NOMO-1 treated with DMSO at 0.1 percent for 48 hours (cell line): ENCODE measurements around the gene KDM1B.
"Not testable (repeated sequence)": the region's sequence is repeated elsewhere in the genome, so short reads cannot be mapped to it uniquely, and the experiment has no call there.

Experiments
- DNase-seq: peaks from one replicate; lab custom pipeline; 2025; ENCODE audit not compliant: unreplicated experiment; lab: John Stamatoyannopoulos, UW

Gene KDM1B

DNA sequence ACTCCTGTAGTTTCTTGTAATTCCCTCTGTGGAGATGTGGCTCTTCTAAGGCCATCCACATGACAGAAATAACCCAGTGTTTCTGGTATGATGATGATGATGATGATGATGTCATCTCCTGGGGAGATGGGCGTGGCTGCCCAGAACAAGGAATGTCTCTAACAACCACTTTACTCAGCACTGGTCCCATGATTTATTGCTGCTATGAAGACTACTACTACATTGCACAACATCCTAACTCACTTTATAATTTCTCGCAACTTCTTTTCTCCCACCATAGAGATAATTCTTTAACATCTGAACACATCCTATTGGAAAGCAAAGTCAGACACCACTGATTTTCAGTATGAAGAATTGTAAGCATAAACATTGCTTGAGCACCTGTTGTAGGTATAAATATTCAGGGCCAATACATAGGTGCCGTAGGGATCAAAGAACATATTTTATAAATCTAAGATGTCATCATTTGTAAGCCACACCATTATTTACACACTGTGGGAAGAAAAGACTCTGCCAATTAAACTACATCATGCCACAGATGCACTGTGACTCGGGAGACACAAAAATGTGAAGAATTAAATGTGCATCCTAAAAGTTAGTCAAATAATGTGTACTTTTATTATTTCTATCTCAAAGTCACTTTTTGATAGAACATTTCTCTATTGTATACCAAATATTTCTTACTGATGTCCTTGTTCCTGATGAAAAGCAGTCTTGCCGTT is 6.8 kb upstream of the KDM1B start:
- DNase-seq: peak; percentile 78

DNA sequence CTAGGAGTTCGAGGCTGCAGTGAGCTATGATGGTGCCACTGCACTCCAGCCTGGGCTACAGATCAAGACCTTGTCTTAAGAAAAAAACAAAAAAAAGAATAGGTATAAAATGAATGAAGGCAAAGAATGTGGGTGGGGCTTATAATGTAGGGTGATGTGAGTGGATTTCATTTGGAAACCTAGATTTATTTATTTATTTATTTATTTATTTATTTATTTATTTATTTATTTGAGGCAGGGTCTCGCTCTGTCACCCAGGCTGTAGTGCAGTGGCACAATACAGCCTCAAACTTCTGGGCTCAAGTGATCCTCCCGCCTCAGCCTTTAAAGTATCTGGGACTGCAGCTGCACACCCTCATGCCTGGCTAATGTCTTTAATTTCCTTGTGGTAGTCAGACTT is 3.8 kb upstream of the KDM1B start:
- DNase-seq: not testable (repeated sequence)

DNA sequence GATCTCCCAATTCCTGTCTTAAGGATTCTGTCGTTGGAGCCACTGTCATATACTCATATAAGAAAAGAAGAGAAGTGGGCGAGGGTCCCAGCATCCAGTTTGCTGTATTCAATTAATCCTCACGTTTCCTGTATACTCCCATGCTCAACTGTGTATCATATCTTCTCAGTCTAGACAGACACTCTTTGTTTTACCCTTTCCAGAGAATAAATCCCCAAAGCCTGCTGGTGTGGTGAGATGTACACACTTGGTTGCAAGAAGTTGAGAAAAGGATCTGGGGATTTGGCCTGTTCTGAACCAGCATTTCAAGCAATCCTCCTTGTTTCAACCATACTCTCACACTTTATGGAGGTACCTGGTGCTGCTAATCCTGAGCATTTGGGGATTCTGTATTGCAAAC is 3.4 kb upstream of the KDM1B start:
- DNase-seq: no peak

DNA sequence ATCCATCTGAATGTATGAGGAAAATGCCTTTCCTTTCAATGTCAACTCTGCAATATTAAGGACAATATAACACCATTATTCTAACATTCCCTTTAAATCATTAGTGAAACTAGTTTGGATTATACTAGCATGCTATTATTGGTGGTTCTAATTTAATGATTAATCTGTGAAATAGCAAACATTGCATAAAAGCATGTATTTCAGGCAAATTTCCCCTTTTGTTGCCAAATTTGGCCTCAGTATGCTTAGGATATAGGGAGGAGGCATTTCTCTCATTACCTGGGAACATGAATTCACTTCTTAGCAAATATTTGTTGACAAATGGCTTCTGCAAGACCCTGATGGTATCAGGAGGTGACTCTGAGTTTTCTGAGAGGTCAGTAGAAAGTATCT is 1.9 kb upstream of the KDM1B start:
- no peak for DNase-seq

DNA sequence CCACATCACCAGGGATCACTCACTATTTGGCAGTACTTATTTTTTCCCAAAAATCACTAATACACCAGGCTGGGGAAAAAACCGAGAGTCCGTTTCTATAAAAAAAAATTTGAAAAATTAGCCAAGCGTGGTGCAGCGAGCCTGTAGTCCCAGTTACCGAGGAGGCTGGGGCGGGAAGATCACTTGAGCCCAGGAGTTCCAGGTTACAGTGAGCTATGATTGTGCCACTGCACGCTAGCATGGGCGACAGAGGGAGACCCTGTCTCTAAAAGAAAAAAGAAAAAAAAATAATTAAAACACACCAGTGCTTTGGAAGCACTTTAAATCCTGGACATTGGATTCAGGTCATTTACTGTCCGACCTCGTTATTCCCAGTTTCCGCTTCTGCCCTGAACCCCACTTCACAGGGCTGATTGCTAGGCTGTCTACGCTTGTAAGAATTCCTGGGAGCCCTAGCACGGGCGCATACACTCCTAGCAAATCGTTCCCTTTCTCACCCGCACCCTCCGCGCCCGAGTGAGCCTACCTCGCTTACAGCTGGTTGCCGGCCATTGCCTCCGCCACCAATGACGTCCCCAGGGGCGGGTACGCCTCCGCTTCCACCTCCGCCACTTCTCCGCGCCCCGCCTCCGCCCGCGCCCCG is 594 bp upstream of the KDM1B start, which contains the start of gene TPMT:
Gene TPMT (minus strand): TSS at position 571 of the 643 bp plus-strand sequence. CDS start 5,950 bp downstream, outside the sequence.
- DNase-seq: peak; percentile 95

DNA sequence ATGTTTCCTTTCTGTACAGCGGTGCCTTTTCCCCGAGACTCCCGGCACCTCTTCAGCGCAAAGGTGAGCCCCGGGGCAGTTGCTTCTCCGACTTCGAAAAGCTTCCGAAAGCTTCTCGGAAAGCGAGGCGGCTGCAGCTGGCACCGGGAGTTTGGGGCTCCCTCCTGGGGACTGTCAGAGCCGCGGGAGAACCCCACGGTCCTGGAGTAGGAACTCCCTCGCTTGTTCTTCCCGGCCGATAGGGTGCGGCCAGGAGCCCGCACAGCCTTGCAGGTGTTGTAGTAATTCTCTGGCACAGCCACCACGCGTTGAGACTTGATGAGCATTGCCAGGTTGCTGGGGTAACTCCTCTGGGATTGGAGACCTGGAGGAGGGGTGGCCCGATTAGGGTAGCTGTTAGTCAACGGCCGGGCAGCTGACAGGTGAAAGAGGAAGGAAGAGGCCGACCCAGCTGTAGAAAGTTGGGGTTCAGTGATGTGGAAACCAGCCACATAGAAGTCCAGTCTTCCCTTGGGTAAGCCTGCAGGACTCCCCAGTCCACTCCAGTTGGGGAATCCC is 721 bp downstream of the KDM1B start:
- DNase-seq: peak; percentile 41

DNA sequence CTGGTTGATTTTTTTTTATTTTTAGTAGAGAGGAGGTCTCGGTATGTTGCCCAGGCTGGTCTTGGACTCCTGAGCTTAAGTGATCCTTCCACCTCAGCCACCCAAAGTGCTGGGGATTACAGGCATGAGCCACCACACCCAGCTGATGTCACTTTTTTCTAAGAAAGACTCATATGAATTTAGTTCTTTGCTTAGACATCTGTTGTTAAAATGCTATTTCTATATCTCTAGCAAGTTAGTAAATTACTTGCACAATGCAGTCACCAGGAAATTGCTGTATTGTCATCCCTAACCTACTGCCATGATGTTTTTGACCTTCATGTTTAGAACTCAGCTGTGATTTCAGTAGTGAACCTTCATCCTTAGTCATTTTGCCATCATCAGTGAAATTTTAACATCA is 5.7 kb downstream of the KDM1B start:
- DNase-seq: no peak

DNA sequence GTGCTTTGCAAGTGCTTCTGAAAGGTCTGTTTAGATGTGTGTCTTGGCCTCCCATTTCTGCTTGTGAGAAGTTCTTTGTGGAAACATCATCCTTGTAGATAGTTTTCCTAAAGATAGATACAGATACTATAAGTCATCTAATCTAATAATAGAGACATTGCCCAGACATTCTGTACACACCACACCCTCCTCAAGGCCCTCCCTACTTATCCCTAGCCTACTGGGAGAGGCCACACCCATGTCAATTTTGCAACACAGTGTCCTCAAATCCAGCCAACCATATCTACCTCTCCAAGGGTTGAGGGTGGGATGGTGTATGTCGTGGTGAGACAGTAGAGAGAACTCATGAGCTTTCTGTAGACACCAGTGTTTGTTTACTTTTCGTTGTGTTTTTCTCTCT is 6.2 kb downstream of the KDM1B start:
- no peak for DNase-seq

DNA sequence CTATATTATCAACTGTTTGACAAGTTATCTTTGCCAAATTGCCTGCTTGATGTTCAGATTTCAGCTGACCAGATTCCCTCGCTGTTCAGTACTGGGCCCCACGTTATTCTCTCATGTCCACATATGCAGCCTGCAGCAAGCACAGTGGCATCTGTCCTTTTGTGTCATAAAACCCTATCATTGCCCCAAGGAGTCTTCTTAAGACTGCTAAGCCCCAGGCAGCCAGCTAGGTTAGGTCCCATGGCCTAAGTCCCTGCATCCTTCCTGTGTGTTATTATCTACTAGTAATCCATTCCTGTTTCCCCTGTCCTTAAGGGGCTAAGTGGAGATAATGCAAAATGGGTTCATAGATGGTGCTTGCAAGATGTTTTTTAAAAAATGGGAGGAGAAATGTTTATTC is 7.2 kb downstream of the KDM1B start:
- no peak for DNase-seq

DNA sequence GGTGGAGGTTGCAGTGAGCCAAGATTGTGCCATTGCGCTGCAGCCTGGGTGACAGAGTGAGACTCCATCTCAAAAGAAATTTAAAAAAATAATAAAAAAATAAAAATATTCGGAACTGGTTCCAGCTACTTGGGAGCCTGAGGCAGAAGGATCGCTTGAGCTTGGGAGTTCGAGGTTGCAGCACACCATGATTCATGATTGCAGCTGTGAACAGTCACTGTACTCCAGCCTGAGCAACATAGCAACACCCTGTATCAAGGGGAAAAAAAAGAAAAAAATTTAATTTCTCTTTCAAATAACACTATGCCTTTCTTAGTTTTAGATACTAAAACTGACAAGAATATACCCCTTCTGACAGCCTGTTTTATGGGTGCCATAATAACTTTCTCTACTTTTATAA is 10.5 kb downstream of the KDM1B start:
- no peak for DNase-seq

DNA sequence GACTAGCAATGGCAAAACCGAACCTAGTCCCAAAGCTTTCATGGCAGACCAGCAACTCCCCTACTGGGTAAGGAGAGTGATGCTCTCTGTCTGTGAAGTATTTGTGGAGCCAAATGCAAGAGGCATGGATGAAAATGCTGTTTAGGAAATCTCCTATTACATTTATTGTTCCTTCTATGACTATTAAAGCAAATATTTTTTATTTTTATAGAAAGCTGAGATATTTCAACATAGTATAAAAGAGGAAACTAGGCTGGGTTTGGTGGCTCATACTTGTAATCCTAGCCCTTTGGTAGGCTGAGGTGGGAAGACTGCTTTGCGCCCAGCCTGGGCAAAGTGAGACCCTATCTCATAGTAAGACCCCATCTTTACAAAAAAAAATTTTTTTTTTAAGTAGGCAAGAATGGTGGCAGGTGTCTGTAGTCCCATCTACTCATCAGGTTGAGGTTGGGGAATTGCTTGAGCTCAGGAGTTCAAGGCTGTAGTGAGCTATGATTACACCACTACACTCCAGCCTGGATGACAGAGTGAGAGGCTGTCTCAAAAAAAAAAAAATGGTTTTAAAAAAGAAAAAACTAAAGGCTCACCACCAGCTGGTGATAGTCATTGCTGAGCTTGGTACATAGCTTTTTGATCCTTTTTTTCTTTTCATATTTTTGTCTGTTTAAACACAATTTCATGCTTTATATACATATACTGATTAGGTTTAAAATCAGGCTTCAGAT is 11.3 kb downstream of the KDM1B start:
- DNase-seq: peak; percentile 34

DNA sequence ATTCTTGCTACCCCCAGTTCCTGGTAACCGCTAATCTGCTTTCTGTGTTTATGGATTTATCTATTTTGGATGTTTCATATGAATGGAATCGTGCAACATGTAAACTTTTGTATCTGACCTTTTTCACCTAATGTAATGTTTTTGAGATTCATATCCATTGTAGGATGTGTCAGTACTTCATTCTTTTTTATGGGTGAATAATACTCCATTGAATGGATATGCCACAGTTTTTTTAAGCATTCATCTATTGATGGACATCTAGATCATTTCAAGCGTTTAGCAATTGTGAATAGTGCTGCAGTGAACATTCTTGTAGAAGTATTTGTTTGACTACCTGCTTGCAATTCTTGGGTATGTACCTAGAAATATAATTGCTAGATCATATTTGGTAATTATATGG is 13.0 kb downstream of the KDM1B start:
- no peak for DNase-seq

DNA sequence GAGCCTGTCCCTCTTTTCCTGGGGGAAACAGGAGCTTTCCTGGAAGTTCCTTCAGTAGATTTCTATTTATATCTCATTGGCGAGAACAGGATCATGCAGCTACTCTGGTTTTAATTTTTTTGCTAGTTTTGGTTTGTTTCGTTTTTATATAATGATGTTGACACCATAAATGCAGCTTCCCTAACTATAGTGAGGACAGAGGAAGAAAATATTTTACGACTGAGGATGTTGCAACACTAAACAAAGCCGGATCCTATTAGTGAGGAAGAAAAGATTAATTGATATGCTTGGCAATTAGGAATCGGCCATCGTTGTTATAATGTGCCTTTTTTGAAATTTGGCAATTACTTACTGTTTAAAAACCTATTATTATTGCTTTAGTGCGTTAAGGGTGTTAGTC is 16.6 kb downstream of the KDM1B start:
- peak; percentile 76 for DNase-seq

DNA sequence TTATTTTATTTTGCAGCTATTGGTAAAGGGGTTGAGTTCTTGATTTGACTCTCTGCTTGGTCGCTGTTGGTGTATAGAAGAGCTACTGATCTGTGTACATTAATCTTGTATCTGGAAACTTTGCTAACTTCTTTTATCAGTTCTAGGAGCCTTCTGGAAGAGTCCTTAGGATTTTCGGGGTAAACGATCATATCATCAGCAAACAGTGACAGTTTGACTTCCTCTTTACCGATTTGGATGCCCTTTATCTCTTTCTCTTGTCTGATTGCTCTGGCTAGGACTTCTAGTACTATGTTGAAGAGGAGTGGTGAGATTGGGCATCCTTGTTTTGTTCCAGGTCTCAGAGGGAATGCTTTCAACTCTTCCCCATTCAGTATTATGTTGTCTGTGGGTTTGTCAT is 21.0 kb downstream of the KDM1B start:
- not testable (repeated sequence) for DNase-seq

DNA sequence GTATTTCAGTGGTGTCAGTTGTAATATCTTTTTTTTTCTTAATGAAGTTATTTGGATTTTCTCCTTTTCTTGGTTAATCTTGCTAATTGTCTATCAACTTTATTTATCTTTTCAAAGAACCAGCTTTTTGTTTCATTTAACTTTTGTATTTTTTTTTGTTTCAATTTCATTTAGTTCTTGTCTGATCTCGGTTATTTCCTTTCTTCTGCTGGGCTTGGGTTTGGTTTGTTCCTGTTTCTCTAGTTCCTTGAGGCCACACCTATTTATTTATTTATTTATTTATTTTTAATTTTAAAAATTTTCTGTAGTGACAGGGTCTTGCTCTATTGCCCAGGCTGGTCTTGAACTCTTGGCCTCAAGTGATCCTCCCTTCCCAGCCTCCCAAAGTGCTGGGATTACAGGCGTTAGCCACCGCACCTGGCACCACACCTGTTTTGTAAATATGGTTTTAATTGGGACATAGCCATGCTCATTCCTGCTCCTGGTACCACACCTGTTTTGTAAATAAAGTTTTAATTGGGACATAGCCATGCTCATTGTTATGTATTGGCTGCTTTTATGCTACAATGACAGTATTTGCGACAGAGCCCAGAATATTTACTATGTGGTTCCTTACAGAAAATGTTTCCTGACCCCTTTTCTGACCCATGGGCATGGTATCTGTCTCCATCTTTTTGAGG is 22.2 kb downstream of the KDM1B start:
- DNase-seq: no peak

DNA sequence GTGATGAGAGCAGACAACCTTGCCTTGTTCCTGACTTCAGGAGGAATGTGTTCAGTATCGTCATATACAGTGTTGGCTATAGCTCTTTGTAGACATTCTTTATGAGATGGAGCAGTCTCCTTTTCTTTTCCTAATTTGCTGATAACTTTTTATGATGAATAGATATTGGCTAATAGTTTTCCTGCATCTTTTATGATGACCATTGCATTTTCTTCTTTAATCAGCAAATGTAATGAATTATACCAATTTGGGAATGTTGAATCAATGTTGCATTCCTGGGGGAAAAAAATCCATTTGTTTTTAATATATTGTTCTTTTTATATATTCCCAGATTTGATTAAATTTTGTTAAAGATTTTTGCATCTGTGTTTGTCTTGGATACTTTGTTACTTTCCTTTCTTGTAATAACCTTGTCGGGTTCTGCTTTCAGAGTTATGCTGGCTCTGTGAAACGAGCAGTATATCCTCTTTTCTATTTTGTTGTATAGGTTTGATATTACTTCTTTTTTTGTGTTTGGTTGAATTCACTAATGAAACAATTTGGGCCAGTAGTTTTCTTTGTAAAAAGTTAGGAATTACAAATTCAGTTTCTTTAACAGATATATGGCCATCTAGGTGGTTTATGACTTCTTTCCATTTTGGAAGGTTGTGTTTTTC is 23.9 kb downstream of the KDM1B start:
- DNase-seq: peak; percentile 0

DNA sequence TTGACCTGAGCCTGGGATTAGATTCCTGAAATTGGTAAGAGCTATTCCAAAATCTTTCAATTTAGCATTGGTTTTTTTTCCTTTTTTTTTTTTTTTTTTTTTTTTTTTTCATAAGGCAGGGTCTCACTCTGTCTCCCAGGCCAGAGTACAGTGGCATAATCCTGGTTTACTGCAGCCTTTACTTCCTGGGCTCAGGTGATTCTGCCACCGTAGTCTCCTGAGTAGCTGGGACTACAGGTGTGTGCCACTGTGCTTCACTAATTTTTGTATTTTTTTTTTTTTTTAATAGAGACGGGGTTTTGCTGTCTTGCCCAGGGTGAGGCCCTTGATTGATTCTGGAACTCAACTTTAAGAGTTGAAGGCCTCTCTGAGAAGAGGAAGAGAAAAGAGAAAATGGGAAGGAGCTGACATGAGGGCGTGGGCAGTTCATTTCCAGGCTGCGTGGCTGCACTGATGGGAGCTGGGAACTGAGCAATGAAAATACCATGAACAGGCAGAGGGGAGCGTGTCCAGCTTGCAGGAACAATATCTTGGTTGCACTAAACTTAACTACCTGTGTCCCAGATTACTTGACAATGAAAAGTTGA is 24.6 kb downstream of the KDM1B start:
- DNase-seq: peak; percentile 53

DNA sequence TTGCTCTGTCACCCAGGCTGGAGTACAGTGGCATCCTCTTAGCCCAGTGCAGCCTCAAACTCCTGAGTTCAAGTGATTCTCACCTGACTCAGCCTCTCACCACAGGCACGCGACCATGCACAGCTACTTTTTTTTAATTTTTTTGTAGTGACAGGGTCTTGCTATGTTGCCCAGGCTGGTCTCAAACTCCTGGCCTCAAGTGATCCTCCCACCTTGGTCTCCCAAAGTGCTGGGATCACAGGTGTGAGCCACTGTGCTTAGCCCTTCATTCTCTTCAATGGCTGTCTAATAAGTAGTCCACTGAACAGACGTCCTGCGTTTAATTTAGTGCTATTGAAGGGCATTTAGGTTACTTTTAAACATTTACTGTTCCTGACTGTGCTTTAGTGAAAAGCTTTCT is 27.3 kb downstream of the KDM1B start:
- DNase-seq: no peak

DNA sequence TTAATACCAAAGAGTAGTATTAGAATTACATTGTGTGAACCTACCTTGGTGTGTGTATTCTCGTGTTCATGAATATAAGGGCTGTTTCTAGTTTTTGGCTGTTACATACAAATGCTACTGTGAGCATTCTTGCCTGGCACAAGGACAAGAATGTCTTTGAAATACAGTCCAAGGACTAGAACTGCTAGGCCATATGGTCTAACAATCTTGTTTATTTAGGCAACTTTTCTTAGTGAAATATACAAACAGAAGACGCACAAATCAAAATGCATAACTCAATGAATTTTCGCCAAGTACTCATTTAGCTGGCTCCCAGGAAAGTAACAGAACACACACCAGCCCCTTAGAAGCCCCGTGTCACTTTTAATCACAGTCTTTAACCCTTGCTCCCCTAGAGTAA is 28.5 kb downstream of the KDM1B start:
- DNase-seq: no peak

DNA sequence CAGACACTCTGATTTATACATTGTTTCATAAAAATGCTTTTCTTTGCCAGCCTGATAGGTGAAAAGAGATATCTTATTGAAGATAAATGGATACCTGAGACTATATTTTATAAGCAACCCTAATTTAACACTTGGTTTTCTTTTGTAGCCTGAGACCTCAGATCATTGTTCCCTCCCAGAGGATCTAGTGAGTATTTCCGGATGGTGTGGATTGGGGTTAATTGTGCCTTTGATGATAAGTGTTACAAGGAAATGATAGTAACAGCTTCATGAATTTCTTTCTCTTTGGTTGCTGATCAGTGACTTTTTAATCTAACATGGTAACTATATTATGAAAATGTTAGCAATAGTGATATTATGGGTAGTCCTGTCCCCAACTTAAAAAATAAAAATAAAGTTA is 30.4 kb downstream of the KDM1B start:
- no peak for DNase-seq
